ENCODE data around the gene SCUBE1.

DNA sequence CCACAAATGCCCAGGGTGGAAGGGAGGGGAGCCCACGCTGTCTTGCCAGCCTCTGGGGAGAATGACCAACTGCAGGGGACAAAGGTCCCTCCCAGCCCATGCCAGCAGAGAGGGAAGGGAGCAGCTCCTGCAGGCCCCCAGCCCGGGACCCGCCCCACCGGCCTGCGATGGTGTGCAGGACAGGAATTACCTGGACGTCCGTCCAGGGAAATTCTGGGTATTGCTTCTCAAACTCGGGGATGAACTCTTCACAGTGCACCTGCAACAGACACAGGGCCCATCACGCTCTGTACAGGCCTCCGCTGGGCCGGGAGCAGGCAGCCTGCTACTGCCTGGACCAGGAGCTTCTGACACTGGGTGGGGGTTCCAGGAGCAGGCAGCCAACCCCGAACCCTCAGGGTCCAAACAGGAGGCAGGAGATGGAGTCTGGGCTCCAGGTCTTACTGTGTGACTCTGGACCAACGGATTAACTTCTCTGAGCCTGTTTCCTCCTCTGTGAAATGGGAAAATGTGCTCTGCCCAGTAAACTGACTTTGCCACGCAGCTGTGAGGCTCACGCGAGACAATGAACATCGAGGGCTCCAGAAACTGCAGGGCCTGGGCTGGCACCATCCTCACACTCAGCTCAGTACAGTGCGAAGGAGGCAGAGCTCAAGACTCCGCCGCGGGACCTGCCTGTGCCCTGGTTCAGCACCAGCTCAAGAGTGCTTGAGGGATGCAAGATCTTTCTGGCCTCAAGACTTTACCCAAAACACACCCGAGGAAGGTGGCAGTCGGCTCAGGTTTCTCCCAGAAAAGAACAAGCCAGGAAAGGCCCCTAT, 173.7 kb downstream of the SCUBE1 start:
- TF ChIP-seq POLR2A (IDR thresholded peaks at IDR 0.05) (no peak), EP300 (IDR thresholded peaks at IDR 0.05) (no peak)
- TF ChIP-seq, protein P1, sequence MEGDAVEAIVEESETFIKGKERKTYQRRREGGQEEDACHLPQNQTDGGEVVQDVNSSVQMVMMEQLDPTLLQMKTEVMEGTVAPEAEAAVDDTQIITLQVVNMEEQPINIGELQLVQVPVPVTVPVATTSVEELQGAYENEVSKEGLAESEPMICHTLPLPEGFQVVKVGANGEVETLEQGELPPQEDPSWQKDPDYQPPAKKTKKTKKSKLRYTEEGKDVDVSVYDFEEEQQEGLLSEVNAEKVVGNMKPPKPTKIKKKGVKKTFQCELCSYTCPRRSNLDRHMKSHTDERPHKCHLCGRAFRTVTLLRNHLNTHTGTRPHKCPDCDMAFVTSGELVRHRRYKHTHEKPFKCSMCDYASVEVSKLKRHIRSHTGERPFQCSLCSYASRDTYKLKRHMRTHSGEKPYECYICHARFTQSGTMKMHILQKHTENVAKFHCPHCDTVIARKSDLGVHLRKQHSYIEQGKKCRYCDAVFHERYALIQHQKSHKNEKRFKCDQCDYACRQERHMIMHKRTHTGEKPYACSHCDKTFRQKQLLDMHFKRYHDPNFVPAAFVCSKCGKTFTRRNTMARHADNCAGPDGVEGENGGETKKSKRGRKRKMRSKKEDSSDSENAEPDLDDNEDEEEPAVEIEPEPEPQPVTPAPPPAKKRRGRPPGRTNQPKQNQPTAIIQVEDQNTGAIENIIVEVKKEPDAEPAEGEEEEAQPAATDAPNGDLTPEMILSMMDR (IDR thresholded peaks at IDR 0.05) = no peak
